Left lobe of liver (tissue), 2 donors: ENCODE data around the gene MAP1LC3B2. TPM values are rescaled to one million over a fixed set of nuclear protein-coding genes. Genes with fewer than 3 reads are reported as not detected.
"Not testable (repeated sequence)": the region's sequence is repeated elsewhere in the genome, so short reads cannot be mapped to it uniquely, and the experiment has no call there.

Source experiments
- ATAC-seq: fragments of 200-7000 bp; cut with Tn5 transposase; one replicate; pipeline ENCODE4 v1.9.1; 2020; ENCODE audit warnings: mild to moderate bottlenecking, moderate library complexity
- DNase-seq: peaks from one replicate; pipeline ENCODE4 v3.0.0-alpha.2; 2020; ENCODE audit warnings: low spot score
- total RNA-seq: library from RNA; stranded (reverse); gene quantifications from one replicate; pipeline ENCODE4 v1.2.1, GENCODE V29; 2021
- donor health status: DM: no; HTN: no; CAD: no; lungs with moderate emphysema.
- donor health status: DM: no; HTN: yes; CAD: no.

MAP1LC3B2 gene
- total RNA-seq, 1 donor from 2014 or later = not detected

DNA sequence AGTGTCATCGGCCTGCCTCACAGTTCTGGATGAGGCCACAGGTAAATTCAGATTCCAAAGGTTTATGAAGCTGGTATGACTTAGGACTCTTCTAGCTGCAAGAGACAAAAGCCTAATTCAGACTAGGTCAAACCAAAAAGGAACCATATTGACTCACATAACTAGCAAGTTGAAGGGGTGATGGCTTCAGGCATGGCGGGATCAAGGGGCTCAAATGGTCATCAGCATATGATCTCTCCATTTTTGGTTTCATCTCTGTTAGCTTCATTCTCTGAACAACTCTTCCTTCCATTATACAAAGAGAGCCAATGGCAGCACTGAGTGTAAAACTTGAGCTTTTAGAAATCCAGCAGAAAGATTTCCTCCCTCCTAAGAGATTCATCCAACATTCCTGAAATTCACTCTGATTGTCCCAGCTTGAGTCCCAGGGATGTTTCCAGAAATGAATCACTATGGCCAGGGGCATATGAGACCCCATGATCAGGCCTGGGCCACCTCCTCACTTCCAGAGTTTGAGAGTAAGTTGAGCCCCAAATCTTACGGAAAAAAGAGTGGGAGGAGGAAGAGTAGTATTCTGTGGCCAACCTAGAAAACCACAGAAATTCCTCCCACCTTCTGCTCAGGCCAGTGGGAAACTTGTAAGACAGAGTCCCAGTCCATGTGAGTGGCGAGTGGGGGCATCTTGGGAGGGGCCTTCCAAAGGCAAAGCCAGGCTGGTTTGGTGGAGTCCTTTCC is 2.0 kb upstream of the MAP1LC3B2 start:
- DNase-seq = no peak
- no peak for ATAC-seq

DNA sequence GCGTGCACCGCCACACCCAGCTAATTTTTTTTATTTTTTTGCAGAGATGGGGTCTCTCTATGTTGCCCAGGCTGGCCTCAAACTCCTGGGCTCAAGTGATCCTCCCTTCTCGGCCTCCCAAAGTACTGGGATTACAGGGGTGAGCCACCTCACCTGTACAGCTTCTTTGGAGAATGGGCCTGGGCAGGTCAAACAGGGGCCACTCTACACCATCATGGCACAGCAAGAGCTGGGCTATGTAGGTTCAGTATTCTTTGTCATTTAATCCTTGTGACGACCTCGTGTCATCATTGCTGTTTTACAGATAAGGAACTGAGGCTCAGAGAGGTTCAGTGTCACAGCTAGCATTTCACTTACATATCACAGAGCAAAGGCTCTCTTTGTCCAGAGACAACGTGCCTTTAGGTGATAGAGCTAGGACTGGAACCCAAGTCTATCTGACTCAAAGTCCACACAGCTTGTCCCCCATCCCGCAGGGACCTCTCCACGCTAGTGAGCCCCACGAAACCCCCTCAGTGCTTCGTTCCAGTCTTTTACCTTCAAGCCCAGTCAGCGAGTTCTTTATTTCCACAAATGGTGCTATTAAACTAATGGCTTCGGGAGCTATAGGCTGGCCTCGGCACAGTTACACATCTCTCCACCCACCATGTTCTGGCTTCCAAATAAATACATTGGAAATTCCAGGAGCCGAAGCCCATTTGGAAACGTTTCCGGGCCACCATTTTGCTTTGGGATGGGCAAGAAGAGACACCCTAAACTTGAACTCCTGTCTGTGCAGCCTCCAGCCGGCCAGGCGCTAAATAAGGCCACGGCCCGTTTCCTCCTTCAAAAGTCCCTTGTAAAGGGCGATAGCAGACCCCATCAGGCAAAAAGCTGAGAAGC is 660 bp upstream of the MAP1LC3B2 start:
- no peak for ATAC-seq
- DNase-seq = no peak

DNA sequence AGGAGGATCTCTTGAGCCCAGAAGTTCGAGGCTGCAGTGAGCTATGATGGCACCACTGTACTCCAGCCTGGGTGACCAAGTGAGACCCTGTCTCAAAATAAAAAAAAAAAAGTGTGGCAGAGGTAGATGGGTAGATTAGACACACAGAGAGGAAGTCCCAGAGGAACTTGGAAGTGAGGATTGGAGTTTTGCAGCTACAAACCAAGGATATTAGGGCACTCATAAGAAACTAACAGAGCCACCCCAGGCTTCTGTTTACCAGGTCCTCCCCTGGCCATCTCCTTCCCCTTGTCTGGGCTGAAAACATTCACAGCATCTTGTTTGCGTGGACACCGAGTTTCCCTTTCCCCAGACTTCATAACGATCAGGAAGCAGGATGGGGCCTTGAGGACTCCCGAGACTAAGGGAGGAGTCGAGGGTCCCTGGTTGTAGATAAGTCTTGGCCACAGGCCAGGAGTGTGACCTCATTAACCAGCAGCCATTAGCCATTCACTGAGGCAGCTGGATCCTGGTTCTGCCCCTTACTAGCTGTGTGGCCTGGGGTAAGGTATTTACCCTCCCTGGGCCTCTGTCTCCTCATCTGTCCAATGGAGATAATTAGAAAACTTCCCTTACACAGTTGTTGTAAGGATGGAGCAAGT is 2.1 kb downstream of the MAP1LC3B2 start:
- no peak for ATAC-seq
- DNase-seq = no peak

DNA sequence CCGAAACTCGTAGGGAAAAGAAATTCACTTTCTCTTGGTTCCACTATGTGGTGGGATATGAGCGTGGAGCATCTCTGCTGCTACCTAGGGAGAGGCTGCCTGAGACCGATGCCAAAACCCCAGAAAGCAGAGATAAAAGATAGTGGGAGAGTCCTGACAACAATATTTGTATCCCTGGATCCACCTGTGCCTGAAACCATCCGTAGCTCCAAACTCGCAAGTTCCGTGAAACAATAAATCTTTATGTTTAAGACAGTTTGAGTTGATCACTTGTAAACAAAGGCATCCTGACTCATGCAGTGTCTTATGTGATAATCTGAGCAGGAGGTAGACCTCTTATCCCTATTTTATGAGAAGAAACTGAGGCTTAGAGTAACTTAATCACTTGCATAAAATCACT is 2.9 kb downstream of the MAP1LC3B2 start:
- DNase-seq (no peak), ATAC-seq (no peak)

DNA sequence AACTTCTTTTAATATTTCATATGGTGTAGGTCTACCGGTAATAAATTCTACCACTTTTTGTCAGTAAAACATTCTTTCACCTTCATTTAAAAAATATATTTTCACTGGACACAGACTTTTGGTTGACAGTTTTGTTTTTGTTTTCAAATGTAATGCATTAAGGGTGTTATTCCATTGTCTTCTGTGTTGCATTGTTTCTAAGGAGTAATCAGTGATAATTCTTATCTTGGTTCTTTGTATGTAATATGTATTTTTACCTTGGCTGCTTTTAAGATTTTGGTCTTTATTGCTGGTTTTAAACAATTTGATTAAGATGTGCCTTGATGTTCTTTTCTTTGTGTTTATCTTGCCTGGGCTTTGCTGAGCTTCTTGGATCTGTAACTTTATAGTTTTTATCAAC is 4.1 kb downstream of the MAP1LC3B2 start:
- DNase-seq = no peak

DNA sequence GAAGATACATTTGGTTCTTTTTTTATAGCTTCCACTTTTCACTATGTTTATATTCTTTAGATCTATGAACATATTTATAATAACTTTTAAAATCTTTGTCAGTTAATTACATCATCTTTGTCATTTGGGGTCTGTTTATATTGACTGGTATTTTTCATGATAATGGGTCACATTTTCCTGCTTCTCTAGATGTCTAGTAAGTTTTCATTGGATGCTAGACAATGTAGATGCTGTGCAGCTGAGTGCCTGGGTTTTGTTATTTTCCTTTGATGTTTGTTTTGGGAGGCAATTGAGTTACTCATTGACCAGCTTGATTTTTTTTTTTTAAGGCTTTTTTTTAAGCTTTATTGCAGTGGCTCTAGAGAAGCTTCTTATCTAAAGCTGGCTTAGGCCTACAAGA is 4.9 kb downstream of the MAP1LC3B2 start:
- ATAC-seq (no peak), DNase-seq (no peak)

More for the DNA sequence above, 4.1 kb downstream of the MAP1LC3B2 start:
- ATAC-seq = no peak

DNA sequence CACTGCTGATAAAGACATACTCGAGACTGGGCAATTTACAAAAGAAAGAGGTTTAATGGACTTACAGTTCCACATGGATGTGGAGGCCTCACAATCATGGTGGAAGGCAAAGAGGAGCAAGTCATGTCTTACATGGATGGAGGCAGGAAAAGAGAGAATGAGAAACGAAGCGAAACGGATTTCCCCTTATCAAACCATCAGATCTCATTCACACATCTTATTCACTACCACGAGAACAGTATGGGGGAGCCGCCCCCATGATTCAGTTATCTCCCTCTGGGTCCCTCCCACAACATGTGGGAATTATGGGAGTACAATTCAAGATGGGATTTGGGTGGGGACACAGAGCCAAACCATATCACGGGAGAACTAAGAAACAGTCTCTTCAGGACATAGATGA is 6.0 kb downstream of the MAP1LC3B2 start:
- not testable (repeated sequence) for DNase-seq, ATAC-seq

DNA sequence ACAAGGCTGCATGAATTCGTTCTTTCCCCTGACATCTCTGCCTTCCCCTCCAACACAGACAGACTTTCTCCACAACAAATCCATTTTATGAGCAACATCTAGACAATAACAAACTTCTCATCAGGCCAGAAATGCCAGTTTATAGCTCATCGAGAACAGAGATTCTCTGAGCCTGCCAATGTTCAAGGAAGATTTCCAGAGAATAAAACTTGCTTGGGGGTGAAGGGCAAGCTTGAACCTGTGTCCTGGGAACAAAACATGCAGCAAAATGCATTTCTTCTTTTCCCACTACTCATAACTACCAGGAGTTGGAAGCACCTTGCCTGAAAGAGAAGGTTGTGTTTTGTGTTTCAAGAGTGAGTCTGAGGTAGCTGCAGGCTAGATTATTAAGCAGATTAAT is 6.8 kb downstream of the MAP1LC3B2 start:
- no peak for ATAC-seq

DNA sequence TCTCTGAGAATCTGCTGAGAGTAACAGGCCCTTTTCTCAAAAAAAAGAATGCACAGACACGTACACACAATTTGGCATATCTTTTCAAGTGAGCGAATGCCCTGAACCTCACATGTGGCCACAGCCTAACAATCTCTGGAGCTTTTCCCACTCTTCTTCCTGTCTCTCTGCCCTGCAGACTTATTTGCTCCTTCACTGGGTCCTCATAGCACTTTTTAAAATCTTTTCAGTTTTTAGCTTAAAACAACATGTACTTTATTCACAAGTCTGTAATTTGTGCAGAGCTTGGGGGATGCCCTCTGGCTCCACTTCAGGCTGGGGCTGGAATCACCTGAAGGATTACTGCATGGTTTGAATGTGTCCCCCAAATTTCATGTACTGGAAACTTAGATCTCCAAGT is 9.0 kb downstream of the MAP1LC3B2 start:
- DNase-seq (no peak), ATAC-seq (no peak)

More for the DNA sequence above, 6.8 kb downstream of the MAP1LC3B2 start:
- DNase-seq = no peak

DNA sequence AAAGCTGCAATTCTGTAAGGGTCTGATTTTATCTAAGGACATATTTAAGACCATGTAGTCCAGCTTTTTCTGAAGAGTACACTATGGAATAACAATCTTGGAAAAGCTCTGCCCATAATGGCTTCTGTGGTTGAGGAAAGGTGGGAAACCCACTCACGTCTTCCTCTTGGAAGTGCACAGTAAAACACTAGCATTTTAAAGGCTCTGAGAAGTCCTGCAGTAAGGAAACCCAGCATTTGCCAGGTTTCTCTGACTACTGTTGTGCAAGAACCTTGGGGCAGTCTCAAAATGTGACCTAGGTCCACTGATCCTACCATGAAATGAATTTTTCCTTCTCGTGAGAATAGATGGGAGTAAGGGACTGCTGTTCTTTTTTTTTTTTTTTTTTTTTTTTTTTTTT is 11.9 kb downstream of the MAP1LC3B2 start:
- no peak for ATAC-seq
- no peak for DNase-seq

DNA sequence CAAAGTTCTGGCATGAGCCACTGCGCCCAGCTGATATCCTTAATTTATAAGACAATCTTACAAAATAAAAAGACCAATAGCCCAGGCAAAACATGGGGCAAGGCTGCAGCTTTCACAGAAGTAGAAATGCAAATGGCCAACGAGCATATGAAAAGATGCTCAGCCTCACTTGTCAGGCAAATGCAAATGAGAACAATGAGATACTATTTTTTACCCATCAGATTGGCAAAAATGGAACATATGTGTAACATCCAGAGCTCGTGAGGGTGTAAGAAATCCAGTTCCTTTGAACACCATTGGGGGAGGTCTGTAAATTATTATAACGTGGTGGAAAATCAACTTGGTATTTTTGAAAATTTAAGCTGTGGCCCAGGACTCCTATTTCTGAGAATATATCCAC is 14.6 kb downstream of the MAP1LC3B2 start:
- DNase-seq (no peak), ATAC-seq (no peak)

DNA sequence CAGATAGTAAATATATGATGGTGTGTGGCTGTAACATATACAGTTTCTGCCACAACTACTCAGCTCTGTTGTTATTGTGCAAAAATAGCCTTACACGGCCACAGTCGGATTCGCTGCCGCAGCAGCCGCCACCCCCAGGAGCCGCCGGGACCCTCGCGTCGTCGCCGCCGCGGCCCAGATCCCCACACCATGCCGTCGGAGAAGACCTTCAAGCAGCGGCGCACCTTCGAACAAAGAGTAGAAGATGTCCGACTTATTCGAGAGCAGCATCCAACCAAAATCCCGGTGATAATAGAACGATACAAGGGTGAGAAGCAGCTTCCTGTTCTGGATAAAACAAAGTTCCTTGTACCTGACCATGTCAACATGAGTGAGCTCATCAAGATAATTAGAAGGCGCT is 16.6 kb downstream of the MAP1LC3B2 start:
- ATAC-seq = not testable (repeated sequence)

DNA sequence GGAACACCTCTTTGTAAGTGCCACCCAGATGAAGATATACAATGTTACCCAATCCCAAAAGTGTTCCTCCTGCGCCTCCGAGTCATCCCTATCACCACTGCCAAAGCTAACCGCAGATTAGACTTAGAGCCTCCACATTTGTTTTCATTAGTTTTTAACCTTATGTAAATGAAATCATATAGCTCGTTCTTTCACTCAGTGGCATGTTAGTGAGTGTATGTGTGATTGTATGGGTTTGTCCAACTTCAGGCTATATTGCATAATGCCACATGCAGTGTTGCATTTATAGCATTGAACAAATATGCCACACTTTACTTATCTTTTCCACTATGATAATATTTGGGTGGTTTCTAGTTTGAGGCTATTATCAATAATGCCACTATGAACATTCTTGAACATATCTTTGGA is 18.0 kb downstream of the MAP1LC3B2 start:
- no peak for DNase-seq
- ATAC-seq = no peak

More for the DNA sequence above, 16.6 kb downstream of the MAP1LC3B2 start:
- not testable (repeated sequence) for DNase-seq

DNA sequence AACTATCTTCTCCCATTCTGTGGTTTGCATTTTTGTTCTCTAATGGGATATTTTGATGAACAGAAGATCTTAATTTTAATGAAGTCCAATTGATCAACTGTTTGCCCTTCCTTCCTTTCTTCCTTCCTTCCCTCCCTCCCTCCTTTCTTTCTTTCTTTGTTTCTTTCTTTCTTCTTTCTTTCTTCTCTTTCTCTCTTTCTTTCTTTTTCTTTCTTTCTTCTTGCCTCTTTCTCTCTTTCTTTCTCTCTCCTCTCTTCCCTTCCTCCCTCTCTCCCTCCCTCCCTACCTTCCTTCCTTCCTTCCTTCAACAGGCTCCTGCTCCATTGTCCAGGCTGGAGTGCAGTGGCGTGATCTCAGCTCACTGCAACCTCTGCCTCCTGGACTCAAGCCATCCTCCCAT is 18.9 kb downstream of the MAP1LC3B2 start:
- DNase-seq = no peak
- ATAC-seq = no peak

DNA sequence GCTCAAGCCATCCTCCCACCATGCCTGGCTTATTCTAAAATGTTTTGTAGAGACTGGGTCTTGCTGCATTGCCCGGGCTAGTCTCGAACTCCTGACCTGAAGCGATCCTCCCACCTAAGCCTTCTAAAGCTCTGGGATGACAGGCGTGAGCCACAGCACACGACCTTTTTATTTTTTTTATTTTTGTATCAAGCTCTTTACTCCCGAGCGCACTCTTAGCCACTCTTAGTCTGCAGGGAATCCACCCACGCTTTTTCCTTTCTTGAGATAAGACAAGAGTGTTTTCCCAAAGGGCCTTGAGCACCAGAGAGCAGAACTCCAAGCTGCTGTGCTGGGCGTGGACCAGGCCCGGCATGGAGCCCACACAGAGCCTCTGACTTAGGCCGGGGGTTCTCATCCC is 23.4 kb downstream of the MAP1LC3B2 start:
- DNase-seq (no peak), ATAC-seq (no peak)

DNA sequence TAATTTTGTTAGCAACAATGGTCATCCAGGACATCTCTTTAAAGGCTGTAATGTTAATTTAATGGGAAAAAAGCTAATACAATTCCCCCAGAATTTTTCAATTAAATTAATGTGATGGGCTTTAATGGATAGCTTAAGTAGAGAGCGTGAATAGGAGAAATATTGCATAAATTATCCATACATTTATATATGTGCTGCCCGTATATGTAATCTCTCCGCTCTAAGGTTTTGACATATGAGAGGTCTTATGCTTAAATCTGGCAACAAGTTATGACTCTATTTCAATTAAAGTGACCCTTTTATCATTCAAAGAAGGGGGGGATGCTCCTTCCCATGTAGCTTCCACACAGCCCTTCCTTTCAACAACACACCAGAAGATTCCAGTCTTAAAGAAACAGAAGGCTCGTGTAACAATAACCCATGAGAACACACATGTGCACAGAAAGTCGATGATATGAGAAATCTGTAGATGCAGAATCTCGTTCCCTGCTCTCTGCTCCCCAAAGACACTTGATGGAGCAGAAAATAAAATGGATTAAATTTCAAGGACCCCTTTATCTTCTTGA is 24.0 kb downstream of the MAP1LC3B2 start:
- ATAC-seq (no peak), DNase-seq (no peak)

DNA sequence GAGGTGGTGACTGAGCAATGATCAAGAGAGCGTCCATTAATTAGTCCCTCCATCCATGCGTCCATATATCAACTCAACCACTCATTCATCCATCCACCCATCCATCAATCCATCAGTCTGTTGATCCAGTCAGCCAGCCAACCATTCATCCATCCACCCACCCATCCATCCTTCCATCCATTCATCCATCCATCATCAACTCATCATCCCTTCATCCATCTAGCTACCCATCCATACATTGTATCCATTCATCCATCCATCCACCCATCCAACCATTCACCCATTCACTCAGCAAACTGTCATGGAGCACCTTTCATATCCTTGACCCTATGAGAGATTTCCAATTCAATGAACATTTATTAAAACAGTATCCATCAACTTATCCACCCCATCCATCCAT is 28.1 kb downstream of the MAP1LC3B2 start:
- DNase-seq = no peak
- ATAC-seq = no peak

DNA sequence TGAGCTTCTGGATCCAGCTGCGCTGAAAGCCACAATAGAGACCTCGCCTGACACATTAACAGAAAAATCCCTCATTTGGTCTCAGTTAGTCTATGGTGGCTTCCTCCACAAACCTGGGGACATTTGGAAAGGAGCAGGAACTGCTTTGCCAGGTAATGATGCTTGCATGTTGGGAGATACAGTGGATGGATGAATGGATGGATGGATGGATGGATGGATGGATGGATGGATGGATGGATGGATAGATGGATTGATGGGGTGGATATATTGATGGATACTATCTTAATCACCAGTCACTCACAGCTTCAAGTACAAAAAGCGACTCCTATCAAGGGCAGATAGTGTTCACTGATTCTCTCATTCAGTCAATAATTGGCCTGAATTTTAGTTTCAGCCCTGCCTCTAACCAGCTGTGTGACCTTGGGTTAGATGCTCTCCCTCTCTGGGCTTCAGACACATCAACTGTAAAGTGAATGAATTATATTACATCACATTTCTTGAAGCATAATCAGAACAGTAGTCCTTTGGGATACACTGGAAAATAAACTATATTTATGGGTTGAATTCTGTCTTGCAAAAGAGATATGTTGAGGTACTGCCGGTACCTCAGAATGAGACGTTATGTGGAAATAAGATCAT is 29.3 kb downstream of the MAP1LC3B2 start:
- ATAC-seq = no peak
- no peak for DNase-seq

DNA sequence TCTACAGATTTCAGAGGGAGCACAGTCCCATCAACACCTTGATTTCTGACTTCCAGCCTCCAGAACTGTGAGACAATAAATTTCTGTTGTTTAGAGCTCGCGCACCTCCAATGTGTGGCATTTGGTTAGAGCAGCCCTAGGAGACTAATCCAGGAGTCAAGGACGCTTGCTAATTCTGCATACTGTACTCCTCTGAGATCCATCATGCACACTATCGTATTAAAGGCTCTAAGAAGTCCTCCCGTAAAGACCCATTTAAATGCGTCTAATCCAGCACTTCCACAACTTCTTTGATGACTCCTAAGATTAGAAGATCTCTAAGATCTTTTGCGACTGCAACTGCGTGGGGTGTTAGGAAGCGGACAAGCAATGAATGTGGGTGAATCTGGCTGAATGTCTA is 30.4 kb downstream of the MAP1LC3B2 start:
- DNase-seq = no peak
- no peak for ATAC-seq

DNA sequence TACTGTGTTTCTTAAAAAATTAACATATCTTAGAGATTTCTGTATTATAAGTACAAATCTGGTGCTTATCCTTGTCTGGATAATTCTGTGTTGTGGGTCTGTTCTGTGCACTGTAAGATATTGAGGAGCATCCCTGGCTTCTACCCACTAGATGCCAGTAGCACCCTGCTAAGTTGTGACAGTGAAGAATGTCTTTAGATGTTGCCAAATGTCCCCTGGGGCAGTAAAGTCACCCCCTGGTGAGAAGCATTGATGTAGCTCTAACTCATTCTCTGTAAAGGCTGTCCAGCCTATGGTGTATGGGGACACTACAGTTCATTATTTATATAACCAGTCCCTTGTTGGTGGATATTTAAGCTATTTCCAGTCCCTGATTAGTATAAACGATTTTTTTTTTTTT is 31.4 kb downstream of the MAP1LC3B2 start:
- DNase-seq (no peak), ATAC-seq (no peak)
